Endothelial cell (in vitro differentiated cells): ENCODE results near the gene GRIK3. TPM values are rescaled to one million over a fixed set of nuclear protein-coding genes. Genes with fewer than 3 reads are reported as not detected.

Source experiments
- DNase-seq: peaks from one replicate; pipeline ENCODE4 v3.0.0; 2021; ENCODE audit warnings: low spot score
- H3K27ac Mint-ChIP-seq: one replicate; pipeline ENCODE4 v1.8.0; 2021; ENCODE audit warnings: mixed read lengths, inconsistent platforms; ENCODE audit not compliant: unreplicated experiment
- H3K27me3 Mint-ChIP-seq: one replicate; pipeline ENCODE4 v1.8.0; 2021; ENCODE audit warnings: mild to moderate bottlenecking, moderate library complexity, mixed read lengths, inconsistent platforms; ENCODE audit not compliant: unreplicated experiment
- H3K36me3 Mint-ChIP-seq: one replicate; pipeline ENCODE4 v1.8.0; 2021; ENCODE audit warnings: mild to moderate bottlenecking, low read depth, mixed read lengths, inconsistent platforms; ENCODE audit not compliant: unreplicated experiment
- H3K4me1 Mint-ChIP-seq: one replicate; pipeline ENCODE4 v1.8.0; 2021; ENCODE audit warnings: mild to moderate bottlenecking, mixed read lengths, inconsistent platforms; ENCODE audit not compliant: unreplicated experiment
- H3K4me3 Mint-ChIP-seq: one replicate; pipeline ENCODE4 v1.8.0; 2021; ENCODE audit warnings: mild to moderate bottlenecking, mixed read lengths, inconsistent platforms; ENCODE audit not compliant: unreplicated experiment
- H3K9me3 Mint-ChIP-seq: one replicate; pipeline ENCODE4 v1.8.0; 2021; ENCODE audit warnings: mixed read lengths, inconsistent platforms; ENCODE audit not compliant: unreplicated experiment
- CTCF ChIP-seq: fragments of 200-600 bp; sonication (generic); IDR thresholded peaks from one replicate; pipeline ENCODE4 v1.5.0; 2021; ENCODE audit warnings: antibody characterized with exemption; ENCODE audit not compliant: unreplicated experiment
- total RNA-seq: library from RNA; stranded (reverse); fragmentation: NEBNext Ultra II Directional; extraction: Animal tissue kit (Norgen Biotek cat#: 25700); gene quantifications from one replicate; pipeline ENCODE4 v1.2.1, GENCODE V29; 2021; ENCODE audit not compliant: unreplicated experiment

GRIK3 gene
- total RNA-seq, 1 donor from 2014 or later: 0.05 TPM

GRCh38 chr1:37069406-37069805 is 35.1 kb upstream of the GRIK3 start:
- Mint-ChIP-seq H3K4me1 (peaks cover 23% of the 10 kb centered on the region), H3K9me3 (no peaks in the 10 kb centered on the region), H3K36me3 (no peaks in the 10 kb centered on the region), H3K4me3 (no peak overlapping the region), H3K27ac (no peak overlapping the region), H3K27me3 (peaks cover 4% of the 10 kb centered on the region)
- no peak for DNase-seq
- no peak for TF ChIP-seq CTCF

- no peak overlapping the region for H3K4me3 Mint-ChIP-seq
- H3K36me3 Mint-ChIP-seq: no peaks in the 10 kb centered on the region
- no peak for TF ChIP-seq CTCF
- peaks cover 23% of the 10 kb centered on the region for H3K4me1 Mint-ChIP-seq
- H3K9me3 Mint-ChIP-seq: no peaks in the 10 kb centered on the region
- H3K27ac Mint-ChIP-seq: no peak overlapping the region
- peaks cover 4% of the 10 kb centered on the region for H3K27me3 Mint-ChIP-seq
- DNase-seq: no peak
Measured at GRCh38 chr1:37068897-37069296, 34.6 kb upstream of the GRIK3 start.

GRCh38 chr1:37068260-37068659 is 33.9 kb upstream of the GRIK3 start:
- no peak for TF ChIP-seq CTCF
- DNase-seq: no peak
- no peak overlapping the region for H3K4me3 Mint-ChIP-seq
- H3K27me3 Mint-ChIP-seq: peaks cover 4% of the 10 kb centered on the region
- peaks cover 23% of the 10 kb centered on the region for H3K4me1 Mint-ChIP-seq
- no peaks in the 10 kb centered on the region for H3K36me3 Mint-ChIP-seq
- no peak overlapping the region for H3K27ac Mint-ChIP-seq
- H3K9me3 Mint-ChIP-seq: no peaks in the 10 kb centered on the region

GRCh38 chr1:37064039-37064438 is 29.7 kb upstream of the GRIK3 start:
- Mint-ChIP-seq H3K9me3 (no peaks in the 10 kb centered on the region), H3K4me3 (no peak overlapping the region), H3K36me3 (no peaks in the 10 kb centered on the region), H3K27me3 (no peaks in the 10 kb centered on the region), H3K4me1 (peaks cover 23% of the 10 kb centered on the region), H3K27ac (no peak overlapping the region)
- no peak for DNase-seq
- TF ChIP-seq CTCF: no peak

- no peak for DNase-seq
- H3K27me3 Mint-ChIP-seq: peaks cover 2% of the 10 kb centered on the region
- no peak for TF ChIP-seq CTCF
Measured at GRCh38 chr1:37059346-37059745, 25.0 kb upstream of the GRIK3 start.

More at GRCh38 chr1:37059346-37059745, 25.0 kb upstream of the GRIK3 start:
- Mint-ChIP-seq H3K4me1 (no peaks in the 10 kb centered on the region), H3K27ac (no peak overlapping the region), H3K9me3 (no peaks in the 10 kb centered on the region), H3K4me3 (no peak overlapping the region), H3K36me3 (no peaks in the 10 kb centered on the region)
